ENCODE measurements around the gene ADGRE2. TPM values are rescaled to one million over a fixed set of nuclear protein-coding genes. Genes with fewer than 3 reads are reported as not detected.

The ADGRE2 gene
- total and polyA plus RNA-seq, 2 of the 4 experiments (the other 2 are of a cell fraction) = not detected

DNA sequence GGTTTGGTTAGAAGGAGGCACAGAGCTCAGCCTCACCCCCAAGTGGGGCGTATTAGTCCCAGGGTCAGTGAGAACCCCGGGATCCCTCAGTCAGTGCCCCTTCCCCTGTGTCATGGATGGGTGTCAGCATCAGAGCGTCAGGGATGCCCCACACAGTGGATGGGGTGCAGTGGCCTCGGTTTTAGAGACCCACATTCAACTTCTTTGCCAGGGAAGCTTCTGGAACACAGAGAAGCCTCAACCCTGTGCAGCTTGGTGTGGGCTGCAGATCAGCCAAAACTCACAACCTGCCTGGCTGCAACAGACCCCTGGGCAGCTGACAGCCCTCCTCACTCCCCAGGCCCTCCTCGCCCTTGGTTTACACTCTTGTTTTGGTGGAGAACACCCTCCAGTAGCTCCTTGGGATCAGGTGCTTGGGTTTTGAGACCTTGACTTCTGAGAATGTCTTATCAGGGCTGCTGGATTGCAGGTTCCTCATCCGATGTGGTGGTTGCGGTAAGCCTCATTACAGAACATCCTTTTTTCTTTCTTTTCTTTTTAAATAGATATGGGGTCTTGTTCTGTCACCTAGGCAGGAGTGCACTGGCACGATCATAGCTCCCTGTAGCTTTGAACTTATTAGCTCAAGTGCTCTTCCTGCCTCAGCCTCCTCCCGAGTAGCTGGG lies 77.5 kb downstream of the ADGRE2 start:
- CTCF ChIA-PET = no interaction called here
- Histone ChIP-seq H3K27ac (ENCODE audit: insufficient read depth, low read length) (no peak overlapping the region), H2BK15ac (ENCODE audit: low read depth, low read length) (no peak overlapping the region), H4K20me1 (ENCODE audit: insufficient read depth, low read length) (no peaks in the 10 kb centered on the region), H4K8ac (ENCODE audit: low read depth in 2 of 2, low read length in 2 of 2) (no peak overlapping the region), H2AK5ac (ENCODE audit: low read depth, low read length) (no peak overlapping the region), H3K9me1 (ENCODE audit: insufficient read depth, low read length) (peaks cover 2% of the 10 kb centered on the region; the same call in 1 of the 2 replicates), H2BK5ac (ENCODE audit: low read depth, low read length, poor library complexity, severe bottlenecking) (no peak overlapping the region), H3K9me3 (ENCODE audit: control insufficient read depth, insufficient read depth, low read length) (peaks cover 2% of the 10 kb centered on the region; the same call in 1 of the 2 replicates), H3K18ac (ENCODE audit: low read depth, low read length) (no peak overlapping the region), H3K79me1 (ENCODE audit: low read depth in 1 of 2, low read length in 2 of 2) (no peaks in the 10 kb centered on the region), H3K4me2 (ENCODE audit: low read depth, low read length) (no peak overlapping the region), H3K36me3 (ENCODE audit: control insufficient read depth, insufficient read depth, low read length) (peaks cover 73% of the 10 kb centered on the region), H3K14ac (replicated peaks; ENCODE audit: low read depth, low read length) (no peak overlapping the region), H2AFZ (replicated peaks; ENCODE audit: low read length, poor library complexity) (no peak overlapping the region), H3K23ac (ENCODE audit: low read depth, low read length) (no peak overlapping the region), H2BK20ac (ENCODE audit: low read depth, low read length) (no peak overlapping the region), H2BK120ac (ENCODE audit: low read depth, low read length) (no peak overlapping the region), H3K56ac (ENCODE audit: extremely low read depth, insufficient read depth, low read length) (no peak overlapping the region), H4K91ac (ENCODE audit: insufficient read depth, low read depth, low read length) (no peak overlapping the region), H3K4me3 (ENCODE audit: insufficient read depth, low read depth, low read length) (no peak overlapping the region), H3K27me3 (ENCODE audit: control insufficient read depth, insufficient read depth, low read length) (no peaks in the 10 kb centered on the region), H2AK9ac (replicated peaks; ENCODE audit: low read depth, low read length, poor library complexity) (no peak overlapping the region), H3K4me1 (ENCODE audit: control insufficient read depth, insufficient read depth, low read length) (no peaks in the 10 kb centered on the region), H3K9ac (ENCODE audit: low read depth, low read length) (no peak overlapping the region), H3K4ac (ENCODE audit: low read depth, low read length) (no peak overlapping the region), H4K5ac (ENCODE audit: low read depth, low read length) (no peak overlapping the region)
- DNase-seq (no peak), ATAC-seq (ENCODE audit: low read depth) (no peak)
- WGBS, 2 experiments (ENCODE audit: extremely low coverage in 2 of 2, insufficient read length in 1 of 2) = 100% methylated on average over 3 of the region's 9 CpGs; no CpG with 5 or more reads in 1 of the 2 experiments
- BruUV-seq (replicated peaks) = no TSS peak
- intact Hi-C loops (cut with micrococcal nuclease) (no loop called here), dilution Hi-C loops (cut with HindIII; ENCODE audit: low sequenced_read_pairs, unreplicated experiment) (no loop called here), in situ Hi-C loops (cut with MboI; ENCODE audit: low sequenced_read_pairs) (no loop called here)
- TF ChIP-seq FOS (IDR thresholded peaks at IDR 0.05; ENCODE audit: low read depth, low read length) (no peak), MAFK (IDR thresholded peaks at IDR 0.05; ENCODE audit: low read depth, low read length) (no peak), MAZ (IDR thresholded peaks at IDR 0.05; ENCODE audit: borderline replicate concordance, low read depth, low read length) (no peak), RCOR1 (IDR thresholded peaks at IDR 0.05; ENCODE audit: insufficient replicate concordance, low read length) (no peak), RAD21 (IDR thresholded peaks at IDR 0.05; ENCODE audit: low read length) (no peak), MXI1 (IDR thresholded peaks at IDR 0.05; ENCODE audit: borderline replicate concordance, low read depth, low read length) (no peak), BHLHE40 (IDR thresholded peaks at IDR 0.05; ENCODE audit: low read depth, low read length) (no peak), POLR2A (IDR thresholded peaks at IDR 0.05; ENCODE audit: low read depth, low read length) (no peak), NFE2L2 (IDR thresholded peaks at IDR 0.05; ENCODE audit: low read depth, low read length) (no peak)
- TF ChIP-seq, protein P1, sequence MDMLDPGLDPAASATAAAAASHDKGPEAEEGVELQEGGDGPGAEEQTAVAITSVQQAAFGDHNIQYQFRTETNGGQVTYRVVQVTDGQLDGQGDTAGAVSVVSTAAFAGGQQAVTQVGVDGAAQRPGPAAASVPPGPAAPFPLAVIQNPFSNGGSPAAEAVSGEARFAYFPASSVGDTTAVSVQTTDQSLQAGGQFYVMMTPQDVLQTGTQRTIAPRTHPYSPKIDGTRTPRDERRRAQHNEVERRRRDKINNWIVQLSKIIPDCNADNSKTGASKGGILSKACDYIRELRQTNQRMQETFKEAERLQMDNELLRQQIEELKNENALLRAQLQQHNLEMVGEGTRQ (IDR thresholded peaks at IDR 0.05; ENCODE audit: low read depth, low read length) = no peak
- TF ChIP-seq, protein P2, sequence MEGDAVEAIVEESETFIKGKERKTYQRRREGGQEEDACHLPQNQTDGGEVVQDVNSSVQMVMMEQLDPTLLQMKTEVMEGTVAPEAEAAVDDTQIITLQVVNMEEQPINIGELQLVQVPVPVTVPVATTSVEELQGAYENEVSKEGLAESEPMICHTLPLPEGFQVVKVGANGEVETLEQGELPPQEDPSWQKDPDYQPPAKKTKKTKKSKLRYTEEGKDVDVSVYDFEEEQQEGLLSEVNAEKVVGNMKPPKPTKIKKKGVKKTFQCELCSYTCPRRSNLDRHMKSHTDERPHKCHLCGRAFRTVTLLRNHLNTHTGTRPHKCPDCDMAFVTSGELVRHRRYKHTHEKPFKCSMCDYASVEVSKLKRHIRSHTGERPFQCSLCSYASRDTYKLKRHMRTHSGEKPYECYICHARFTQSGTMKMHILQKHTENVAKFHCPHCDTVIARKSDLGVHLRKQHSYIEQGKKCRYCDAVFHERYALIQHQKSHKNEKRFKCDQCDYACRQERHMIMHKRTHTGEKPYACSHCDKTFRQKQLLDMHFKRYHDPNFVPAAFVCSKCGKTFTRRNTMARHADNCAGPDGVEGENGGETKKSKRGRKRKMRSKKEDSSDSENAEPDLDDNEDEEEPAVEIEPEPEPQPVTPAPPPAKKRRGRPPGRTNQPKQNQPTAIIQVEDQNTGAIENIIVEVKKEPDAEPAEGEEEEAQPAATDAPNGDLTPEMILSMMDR (conservative IDR thresholded peaks at IDR 0.05; ENCODE audit: low read depth, low read length) = no peak
- TF ChIP-seq, protein P3, sequence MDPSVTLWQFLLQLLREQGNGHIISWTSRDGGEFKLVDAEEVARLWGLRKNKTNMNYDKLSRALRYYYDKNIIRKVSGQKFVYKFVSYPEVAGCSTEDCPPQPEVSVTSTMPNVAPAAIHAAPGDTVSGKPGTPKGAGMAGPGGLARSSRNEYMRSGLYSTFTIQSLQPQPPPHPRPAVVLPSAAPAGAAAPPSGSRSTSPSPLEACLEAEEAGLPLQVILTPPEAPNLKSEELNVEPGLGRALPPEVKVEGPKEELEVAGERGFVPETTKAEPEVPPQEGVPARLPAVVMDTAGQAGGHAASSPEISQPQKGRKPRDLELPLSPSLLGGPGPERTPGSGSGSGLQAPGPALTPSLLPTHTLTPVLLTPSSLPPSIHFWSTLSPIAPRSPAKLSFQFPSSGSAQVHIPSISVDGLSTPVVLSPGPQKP (IDR thresholded peaks at IDR 0.05; ENCODE audit: borderline replicate concordance, low read depth, low read length) = no peak
- POLR2A ChIA-PET (ENCODE audit: unreplicated experiment) = no interaction called here
